ENCODE measurements around the gene CA5A.

Gene CA5A

DNA sequence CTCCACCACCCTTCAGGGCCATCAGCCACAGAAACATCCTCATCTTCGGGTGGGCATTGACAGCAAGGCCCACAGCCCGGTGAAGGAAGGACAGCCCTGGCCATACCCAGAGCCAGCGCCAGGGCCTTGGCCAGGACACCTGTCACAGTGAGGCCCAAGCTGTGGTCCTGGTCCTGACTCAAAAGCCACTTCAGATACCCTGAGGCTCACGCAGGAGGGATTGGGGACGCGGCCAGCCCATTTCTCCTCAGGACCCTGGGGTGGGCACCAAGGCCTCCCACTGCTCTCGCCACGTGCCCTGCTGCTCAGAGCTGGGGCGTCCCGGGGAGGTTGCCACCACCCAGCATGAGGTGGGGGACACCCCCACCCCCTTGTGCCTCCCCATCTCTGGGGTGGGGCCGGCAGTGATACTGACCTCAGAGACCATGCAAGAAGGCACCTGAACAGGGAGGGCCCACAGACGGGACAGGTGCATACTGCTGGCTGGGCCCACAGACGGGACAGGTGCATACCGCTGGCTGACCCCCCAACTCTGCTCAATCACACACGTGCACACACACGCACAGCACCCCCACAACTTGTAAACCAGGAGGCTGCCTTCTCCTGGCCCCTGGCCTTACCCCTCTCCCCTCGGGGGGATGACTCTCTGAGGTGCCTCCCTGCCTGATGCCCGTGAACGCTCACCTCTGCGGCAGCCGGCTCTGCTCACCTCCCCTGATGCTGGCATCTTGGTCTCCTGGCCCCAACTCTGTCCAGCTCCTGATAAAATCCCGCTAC is 81.2 kb downstream of the CA5A start:
- Histone ChIP-seq H3K9ac (no peak overlapping the region), H4K20me1 (ENCODE audit: insufficient read depth) (peaks cover 35% of the 10 kb centered on the region), H3K4me3 (IDR thresholded peaks at IDR 0.05; ENCODE audit: insufficient read depth, low read depth, low read length) (no peak overlapping the region), H3K27me3 (ENCODE audit: insufficient read depth, low read depth) (no peaks in the 10 kb centered on the region), H3K36me3 (ENCODE audit: insufficient read depth) (peaks cover 6% of the 10 kb centered on the region; the same call in 1 of the 2 replicates), H2AFZ (ENCODE audit: low read depth) (no peak overlapping the region), H3K4me2 (peak overlapping the region; percentile 13; the same call in 1 of the 2 replicates), H3K79me2 (ENCODE audit: insufficient read depth, low read depth) (peaks cover 98% of the 10 kb centered on the region), H3K27ac (no peak overlapping the region), H3K4me1 (ENCODE audit: low read depth, poor library complexity, severe bottlenecking) (peaks cover 38% of the 10 kb centered on the region)
- TF ChIP-seq, protein P1, sequence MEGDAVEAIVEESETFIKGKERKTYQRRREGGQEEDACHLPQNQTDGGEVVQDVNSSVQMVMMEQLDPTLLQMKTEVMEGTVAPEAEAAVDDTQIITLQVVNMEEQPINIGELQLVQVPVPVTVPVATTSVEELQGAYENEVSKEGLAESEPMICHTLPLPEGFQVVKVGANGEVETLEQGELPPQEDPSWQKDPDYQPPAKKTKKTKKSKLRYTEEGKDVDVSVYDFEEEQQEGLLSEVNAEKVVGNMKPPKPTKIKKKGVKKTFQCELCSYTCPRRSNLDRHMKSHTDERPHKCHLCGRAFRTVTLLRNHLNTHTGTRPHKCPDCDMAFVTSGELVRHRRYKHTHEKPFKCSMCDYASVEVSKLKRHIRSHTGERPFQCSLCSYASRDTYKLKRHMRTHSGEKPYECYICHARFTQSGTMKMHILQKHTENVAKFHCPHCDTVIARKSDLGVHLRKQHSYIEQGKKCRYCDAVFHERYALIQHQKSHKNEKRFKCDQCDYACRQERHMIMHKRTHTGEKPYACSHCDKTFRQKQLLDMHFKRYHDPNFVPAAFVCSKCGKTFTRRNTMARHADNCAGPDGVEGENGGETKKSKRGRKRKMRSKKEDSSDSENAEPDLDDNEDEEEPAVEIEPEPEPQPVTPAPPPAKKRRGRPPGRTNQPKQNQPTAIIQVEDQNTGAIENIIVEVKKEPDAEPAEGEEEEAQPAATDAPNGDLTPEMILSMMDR (conservative IDR thresholded peaks at IDR 0.05; ENCODE audit: low read depth, low read length) = no peak

DNA sequence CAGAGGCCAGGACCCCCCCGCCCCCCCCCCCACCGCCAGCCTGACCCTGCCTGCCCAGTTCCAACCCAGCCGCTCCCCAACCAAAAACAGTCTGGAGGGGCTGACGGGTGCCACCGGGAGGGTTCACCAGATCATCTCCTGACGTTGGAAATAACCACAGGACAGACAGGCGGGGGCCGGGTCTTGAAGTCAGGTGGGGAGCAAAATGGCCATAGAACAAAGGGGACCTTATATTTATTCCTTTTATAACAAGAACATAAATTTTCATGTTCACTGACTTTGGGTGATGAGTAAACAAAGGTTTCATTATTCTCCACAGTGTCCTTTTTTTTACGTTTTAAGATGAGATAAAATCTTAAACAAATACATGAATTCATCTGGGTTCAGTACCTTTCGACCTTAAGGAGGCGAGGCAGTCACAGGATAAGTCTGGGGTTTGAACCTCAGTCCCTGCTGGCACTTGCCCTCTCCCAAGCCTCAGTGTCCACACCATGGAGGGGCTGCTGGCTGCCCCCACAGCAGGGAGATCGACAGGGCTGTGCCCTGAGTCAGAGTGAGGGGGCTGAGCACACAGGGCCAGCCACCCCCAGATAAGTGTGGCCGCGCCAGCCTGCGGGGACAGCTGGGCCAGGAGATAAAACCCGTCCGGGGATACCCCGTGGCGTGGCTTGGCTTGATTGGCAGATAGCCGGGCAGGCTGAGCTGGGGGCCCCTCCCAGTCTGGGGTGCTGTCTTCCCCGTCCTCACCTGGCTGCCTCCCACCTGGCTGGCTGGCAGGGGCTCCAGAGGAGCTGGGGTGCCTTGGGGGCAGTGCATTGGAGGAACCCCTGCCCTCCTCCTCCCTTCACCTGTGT is 82.0 kb downstream of the CA5A start:
- no peak overlapping the region for H3K4me3 ChIP-seq (IDR thresholded peaks at IDR 0.05; ENCODE audit: insufficient read depth, low read depth, low read length)
- H2AFZ ChIP-seq (ENCODE audit: low read depth) = no peak overlapping the region
- H3K27me3 ChIP-seq (ENCODE audit: insufficient read depth, low read depth) = no peaks in the 10 kb centered on the region
- peaks cover 8% of the 10 kb centered on the region; the same call in 1 of the 2 replicates for H3K36me3 ChIP-seq (ENCODE audit: insufficient read depth)
- H3K9ac ChIP-seq = no peak overlapping the region
- H4K20me1 ChIP-seq (ENCODE audit: insufficient read depth) = peaks cover 34% of the 10 kb centered on the region
- peaks cover 38% of the 10 kb centered on the region for H3K4me1 ChIP-seq (ENCODE audit: low read depth, poor library complexity, severe bottlenecking)
- no peak overlapping the region for H3K27ac ChIP-seq
- TF ChIP-seq, protein P1 (conservative IDR thresholded peaks at IDR 0.05; ENCODE audit: low read depth, low read length) = no peak
- H3K4me2 ChIP-seq = peak overlapping the region; percentile 29; the same call in 1 of the 2 replicates
- peaks cover 96% of the 10 kb centered on the region for H3K79me2 ChIP-seq (ENCODE audit: insufficient read depth, low read depth)

DNA sequence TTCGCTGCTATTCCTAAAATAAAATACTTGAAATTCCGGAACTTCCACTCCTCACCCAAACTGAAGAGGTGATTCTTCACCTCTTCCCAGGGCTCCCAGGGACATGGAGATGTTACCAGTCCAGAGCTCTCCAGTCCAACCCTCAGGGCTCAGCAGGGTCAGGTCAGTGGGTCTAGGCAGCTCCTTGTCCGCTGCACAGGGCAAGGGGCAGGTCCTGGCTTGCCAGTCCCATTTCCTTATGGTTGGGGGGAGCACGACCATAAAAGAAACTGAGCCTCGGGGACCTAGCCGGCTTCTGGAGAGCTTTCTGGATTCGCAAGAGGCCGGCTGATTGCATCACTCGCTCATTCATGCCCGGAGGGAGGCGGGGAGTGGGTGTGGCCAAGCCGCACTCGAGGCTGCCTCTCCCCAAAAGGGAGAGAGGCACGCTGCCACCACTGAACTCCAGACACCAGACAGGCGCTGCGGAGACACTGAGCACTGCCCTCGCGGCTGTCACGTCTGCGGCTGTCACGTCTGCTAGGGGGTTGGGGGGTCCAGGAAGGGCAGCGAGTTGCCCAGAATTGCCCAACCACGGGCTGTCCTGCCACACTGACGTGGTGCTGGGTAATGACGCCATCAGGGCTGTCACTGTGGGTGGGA is 82.8 kb downstream of the CA5A start:
- Histone ChIP-seq H3K36me3 (ENCODE audit: insufficient read depth) (peaks cover 8% of the 10 kb centered on the region; the same call in 1 of the 2 replicates), H3K4me2 (peak overlapping the region; percentile 34; the same call in 1 of the 2 replicates), H3K79me2 (ENCODE audit: insufficient read depth, low read depth) (peaks cover 96% of the 10 kb centered on the region), H4K20me1 (ENCODE audit: insufficient read depth) (peaks cover 36% of the 10 kb centered on the region), H3K4me1 (ENCODE audit: low read depth, poor library complexity, severe bottlenecking) (peaks cover 38% of the 10 kb centered on the region), H2AFZ (ENCODE audit: low read depth) (no peak overlapping the region), H3K4me3 (IDR thresholded peaks at IDR 0.05; ENCODE audit: insufficient read depth, low read depth, low read length) (no peak overlapping the region), H3K9ac (no peak overlapping the region; the same call in 1 of the 2 replicates), H3K27me3 (ENCODE audit: insufficient read depth, low read depth) (no peaks in the 10 kb centered on the region), H3K27ac (peak overlapping the region; percentile 41; the same call in 1 of the 2 replicates)
- TF ChIP-seq, protein P1 (conservative IDR thresholded peaks at IDR 0.05; ENCODE audit: low read depth, low read length) = no peak

GRCh38 chr16:87851601-87852000 is 84.7 kb downstream of the CA5A start:
- H3K4me2 ChIP-seq = no peak overlapping the region
- H4K20me1 ChIP-seq (ENCODE audit: insufficient read depth) = peaks cover 49% of the 10 kb centered on the region
- H3K27me3 ChIP-seq (ENCODE audit: insufficient read depth, low read depth) = no peaks in the 10 kb centered on the region
- H3K36me3 ChIP-seq (ENCODE audit: insufficient read depth) = peaks cover 8% of the 10 kb centered on the region; the same call in 1 of the 2 replicates
- no peak overlapping the region for H3K4me3 ChIP-seq (IDR thresholded peaks at IDR 0.05; ENCODE audit: insufficient read depth, low read depth, low read length)
- no peak overlapping the region for H2AFZ ChIP-seq (ENCODE audit: low read depth)
- H3K27ac ChIP-seq = no peak overlapping the region
- H3K4me1 ChIP-seq (ENCODE audit: low read depth, poor library complexity, severe bottlenecking) = peaks cover 31% of the 10 kb centered on the region
- H3K9ac ChIP-seq = no peak overlapping the region
- peaks cover 96% of the 10 kb centered on the region for H3K79me2 ChIP-seq (ENCODE audit: insufficient read depth, low read depth)
- TF ChIP-seq, protein P1 (conservative IDR thresholded peaks at IDR 0.05; ENCODE audit: low read depth, low read length) = no peak

Data from KMS-11 (cell line).